Endothelial cell of umbilical vein (primary cell): ENCODE data around the gene GNAQ.

Source experiments
- EZH2 ChIP-seq: IDR thresholded peaks from 2 replicates; pipeline ENCODE4 v1.6.1; 2012; ENCODE audit warnings: borderline replicate concordance, low read depth, mild to moderate bottlenecking, moderate library complexity, low read length, inconsistent platforms; ENCODE audit not compliant: severe bottlenecking
- FOS ChIP-seq: IDR thresholded peaks from 2 replicates; pipeline ENCODE4 v1.6.1; 2011; ENCODE audit warnings: mild to moderate bottlenecking, low read length, moderate library complexity, borderline replicate concordance; ENCODE audit not compliant: insufficient read depth
- GATA2 ChIP-seq: IDR thresholded peaks from 2 replicates; pipeline ENCODE4 v1.7.0; 2011; ENCODE audit warnings: low read depth, mild to moderate bottlenecking, moderate library complexity, mixed read lengths, low read length; ENCODE audit not compliant: insufficient read length, insufficient read depth
- POLR2A ChIP-seq: IDR thresholded peaks from 2 replicates; pipeline ENCODE4 v1.6.1; 2012; ENCODE audit warnings: low read depth, mild to moderate bottlenecking, control low read depth, low read length
- POLR2AphosphoS5 ChIP-seq: IDR thresholded peaks from 2 replicates; pipeline ENCODE4 v1.6.1; 2012; ENCODE audit warnings: low read depth, mild to moderate bottlenecking, control low read depth, low read length, moderate library complexity; ENCODE audit not compliant: insufficient read depth
- TF ChIP-seq, protein P1 (sequence below), 2 donors: IDR thresholded peaks; 1 replicate in 1 of 2; 2 replicates in 1 of 2; pipeline ENCODE4 v1.5.1; 2011; ENCODE audit warnings: low read length in 2 of 2, mild to moderate bottlenecking in 2 of 2, moderate library complexity in 2 of 2, control low read depth in 1 of 2, inconsistent platforms in 1 of 2, low read depth in 1 of 2; ENCODE audit not compliant: insufficient read depth in 1 of 2; ENCODE audit errors: extremely low read depth in 1 of 2
- TF ChIP-seq, protein P2 (sequence below): IDR thresholded peaks from 2 replicates; pipeline ENCODE4 v1.6.1; 2011; ENCODE audit not compliant: insufficient read depth, insufficient read length

DNA sequence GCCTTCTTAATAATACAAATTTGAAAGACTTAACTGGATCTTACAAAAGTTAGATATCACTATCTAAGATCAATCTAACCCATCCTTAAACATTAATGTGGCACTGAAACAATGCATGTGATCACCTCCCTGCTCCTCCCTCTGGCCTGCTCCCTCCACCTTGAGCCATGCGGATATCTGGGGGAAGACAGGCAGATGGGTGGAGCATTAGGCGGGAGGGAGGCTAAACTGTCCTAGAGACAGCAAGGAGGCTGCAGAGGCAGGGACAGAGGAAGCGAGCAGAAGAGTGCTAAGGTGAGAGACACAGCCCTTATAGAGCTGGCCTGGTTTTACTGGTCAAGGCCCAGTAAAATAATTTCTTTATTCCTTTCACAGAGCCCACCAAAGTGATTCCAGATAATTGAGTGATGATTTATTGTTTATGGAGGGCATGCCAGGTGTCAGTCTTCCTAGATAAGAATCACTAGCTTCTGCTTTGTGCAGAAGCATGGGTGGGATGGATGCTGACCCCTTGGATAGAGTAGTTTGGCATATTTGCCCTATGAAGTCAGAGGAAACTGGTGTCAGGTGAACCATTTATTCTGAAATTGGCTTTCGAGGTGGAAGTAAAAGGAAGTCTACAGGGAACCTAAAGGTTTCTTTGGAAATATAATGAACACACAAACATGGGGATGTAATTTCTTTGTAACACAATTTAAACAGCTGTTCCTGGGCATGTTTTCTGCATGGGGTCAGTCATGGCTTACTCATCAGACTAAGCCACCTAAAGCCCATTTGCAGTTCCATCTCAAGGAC lies 188.3 kb downstream of the GNAQ start:
- TF ChIP-seq, protein P1, sequence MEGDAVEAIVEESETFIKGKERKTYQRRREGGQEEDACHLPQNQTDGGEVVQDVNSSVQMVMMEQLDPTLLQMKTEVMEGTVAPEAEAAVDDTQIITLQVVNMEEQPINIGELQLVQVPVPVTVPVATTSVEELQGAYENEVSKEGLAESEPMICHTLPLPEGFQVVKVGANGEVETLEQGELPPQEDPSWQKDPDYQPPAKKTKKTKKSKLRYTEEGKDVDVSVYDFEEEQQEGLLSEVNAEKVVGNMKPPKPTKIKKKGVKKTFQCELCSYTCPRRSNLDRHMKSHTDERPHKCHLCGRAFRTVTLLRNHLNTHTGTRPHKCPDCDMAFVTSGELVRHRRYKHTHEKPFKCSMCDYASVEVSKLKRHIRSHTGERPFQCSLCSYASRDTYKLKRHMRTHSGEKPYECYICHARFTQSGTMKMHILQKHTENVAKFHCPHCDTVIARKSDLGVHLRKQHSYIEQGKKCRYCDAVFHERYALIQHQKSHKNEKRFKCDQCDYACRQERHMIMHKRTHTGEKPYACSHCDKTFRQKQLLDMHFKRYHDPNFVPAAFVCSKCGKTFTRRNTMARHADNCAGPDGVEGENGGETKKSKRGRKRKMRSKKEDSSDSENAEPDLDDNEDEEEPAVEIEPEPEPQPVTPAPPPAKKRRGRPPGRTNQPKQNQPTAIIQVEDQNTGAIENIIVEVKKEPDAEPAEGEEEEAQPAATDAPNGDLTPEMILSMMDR (IDR thresholded peaks at IDR 0.05; ENCODE audit: extremely low read depth in 1 of 2, insufficient read depth in 1 of 2, low read depth in 1 of 2, low read length in 2 of 2), result no peak
- no peak for TF ChIP-seq POLR2A
- no peak for TF ChIP-seq EZH2
- TF ChIP-seq, protein P2, sequence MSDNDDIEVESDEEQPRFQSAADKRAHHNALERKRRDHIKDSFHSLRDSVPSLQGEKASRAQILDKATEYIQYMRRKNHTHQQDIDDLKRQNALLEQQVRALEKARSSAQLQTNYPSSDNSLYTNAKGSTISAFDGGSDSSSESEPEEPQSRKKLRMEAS, result no peak
- TF ChIP-seq POLR2AphosphoS5, result no peak
- TF ChIP-seq FOS, result no peak
- TF ChIP-seq GATA2, result peak; percentile 57
